Measurements from ENCODE around the gene MRPS25.

DNA sequence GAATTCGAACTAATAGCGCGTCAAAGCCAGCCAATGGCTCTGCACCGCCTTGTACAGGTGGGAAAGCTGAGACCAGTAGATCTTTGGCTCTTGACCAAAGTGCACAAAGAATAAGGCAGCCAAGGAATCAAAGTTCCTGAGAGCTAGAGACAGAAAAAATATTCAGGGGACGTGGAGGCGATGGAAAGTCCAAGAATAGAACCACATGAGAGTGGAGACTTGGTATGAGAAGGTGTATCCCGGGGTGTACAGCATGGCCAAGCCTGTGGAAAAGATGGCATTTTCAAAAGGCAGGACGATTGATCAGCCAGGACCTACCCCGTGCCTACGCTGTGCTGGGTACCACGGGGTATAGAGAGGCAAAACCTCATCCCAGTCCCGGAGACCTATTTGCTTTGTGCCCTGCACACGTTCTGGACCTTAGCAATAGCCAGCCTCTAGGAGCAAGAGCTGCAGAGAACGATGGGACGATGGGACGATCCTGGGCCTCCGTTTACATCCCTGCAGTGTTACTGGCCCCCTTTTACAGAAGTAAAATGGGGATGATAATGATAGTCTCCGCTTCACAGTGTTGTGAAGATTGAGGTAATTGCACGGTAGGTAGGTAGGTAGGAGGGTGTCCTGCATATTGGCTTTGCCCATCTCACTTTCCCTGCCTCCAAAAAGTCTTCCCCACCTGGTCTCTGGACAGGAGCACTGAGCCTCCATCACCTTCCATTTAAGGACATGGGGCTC is 34.4 kb upstream of the MRPS25 start:
- TF ChIP-seq POLR2A (IDR thresholded peaks at IDR 0.05), result no peak
- TF ChIP-seq, protein P1, sequence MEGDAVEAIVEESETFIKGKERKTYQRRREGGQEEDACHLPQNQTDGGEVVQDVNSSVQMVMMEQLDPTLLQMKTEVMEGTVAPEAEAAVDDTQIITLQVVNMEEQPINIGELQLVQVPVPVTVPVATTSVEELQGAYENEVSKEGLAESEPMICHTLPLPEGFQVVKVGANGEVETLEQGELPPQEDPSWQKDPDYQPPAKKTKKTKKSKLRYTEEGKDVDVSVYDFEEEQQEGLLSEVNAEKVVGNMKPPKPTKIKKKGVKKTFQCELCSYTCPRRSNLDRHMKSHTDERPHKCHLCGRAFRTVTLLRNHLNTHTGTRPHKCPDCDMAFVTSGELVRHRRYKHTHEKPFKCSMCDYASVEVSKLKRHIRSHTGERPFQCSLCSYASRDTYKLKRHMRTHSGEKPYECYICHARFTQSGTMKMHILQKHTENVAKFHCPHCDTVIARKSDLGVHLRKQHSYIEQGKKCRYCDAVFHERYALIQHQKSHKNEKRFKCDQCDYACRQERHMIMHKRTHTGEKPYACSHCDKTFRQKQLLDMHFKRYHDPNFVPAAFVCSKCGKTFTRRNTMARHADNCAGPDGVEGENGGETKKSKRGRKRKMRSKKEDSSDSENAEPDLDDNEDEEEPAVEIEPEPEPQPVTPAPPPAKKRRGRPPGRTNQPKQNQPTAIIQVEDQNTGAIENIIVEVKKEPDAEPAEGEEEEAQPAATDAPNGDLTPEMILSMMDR (IDR thresholded peaks at IDR 0.05), result no peak
